CD14-positive monocyte (primary cell): ENCODE results near the gene P3H2. TPM values are rescaled to one million over a fixed set of nuclear protein-coding genes. Genes with fewer than 3 reads are reported as not detected.

Experiments used
- DNase-seq, 3 donors: peaks; one replicate each; pipeline ENCODE4 v3.0.0-alpha.2; 2011 to 2022
- H2AFZ ChIP-seq: 2 replicates; pipeline ENCODE4 v1.6.0; 2012; ENCODE audit warnings: mild to moderate bottlenecking, low read depth, low read length, inconsistent platforms; ENCODE audit not compliant: insufficient read depth, poor library complexity, severe bottlenecking
- H3K27ac ChIP-seq, 2 donors: 1 replicate in 1 of 2; 2 replicates in 1 of 2; pipeline ENCODE4 v1.5.1; 2012 to 2013; ENCODE audit warnings: low read length in 2 of 2, control low read depth in 1 of 2, inconsistent platforms in 1 of 2, low read depth in 1 of 2, mild to moderate bottlenecking in 1 of 2
- H3K27me3 ChIP-seq, 2 donors: one replicate each; pipeline versions ENCODE4 v1.6.0 to v1.6.1; 2011 to 2013; ENCODE audit warnings: low read length in 2 of 2; ENCODE audit not compliant: control insufficient read depth in 2 of 2, insufficient read depth in 2 of 2
- H3K36me3 ChIP-seq, 2 donors: replicated peaks in 1 of 2; 1 replicate in 1 of 2; 2 replicates in 1 of 2; pipeline versions ENCODE4 v1.5.1 to v1.6.1; 2012 to 2013; ENCODE audit warnings: low read length in 2 of 2, control low read depth in 1 of 2, inconsistent platforms in 1 of 2, mild to moderate bottlenecking in 1 of 2; ENCODE audit not compliant: insufficient read depth in 2 of 2, control insufficient read depth in 1 of 2
- H3K4me1 ChIP-seq, 2 donors: 1 replicate in 1 of 2; 2 replicates in 1 of 2; pipeline versions ENCODE4 v1.5.1 to v1.6.1; 2012 to 2013; ENCODE audit warnings: low read length in 2 of 2, control low read depth in 1 of 2, inconsistent platforms in 1 of 2, mild to moderate bottlenecking in 1 of 2, moderate library complexity in 1 of 2; ENCODE audit not compliant: insufficient read depth in 2 of 2, control insufficient read depth in 1 of 2
- H3K4me2 ChIP-seq: replicated peaks from 2 replicates; pipeline ENCODE3; 2012; ENCODE audit warnings: low read length, moderate library complexity, mild to moderate bottlenecking; ENCODE audit not compliant: poor library complexity, severe bottlenecking; ENCODE audit errors: extremely low read depth
- H3K4me3 ChIP-seq, 3 experiments: fragments of 200-600 bp in 1 of 3; sonication (generic) in 1 of 3; replicated peaks in 1 of 3; 1 replicate in 2 of 3; 2 replicates in 1 of 3; pipeline ENCODE4 v1.5.1; 2011 to 2013; ENCODE audit warnings: low read length in 3 of 3, mild to moderate bottlenecking in 3 of 3, control low read depth in 2 of 3, low read depth in 2 of 3, inconsistent platforms in 1 of 3, moderate library complexity in 1 of 3
- H3K79me2 ChIP-seq: 2 replicates; pipeline ENCODE4 v1.6.0; 2012; ENCODE audit warnings: mild to moderate bottlenecking, control low read depth, inconsistent platforms, low read length, moderate library complexity; ENCODE audit not compliant: insufficient read depth
- H3K9ac ChIP-seq: 2 replicates; pipeline ENCODE4 v1.6.0; 2017; ENCODE audit warnings: low read length, mild to moderate bottlenecking; ENCODE audit not compliant: insufficient read depth, poor library complexity, severe bottlenecking
- H3K9me3 ChIP-seq, 2 donors: replicated peaks in 1 of 2; 1 replicate in 1 of 2; 2 replicates in 1 of 2; pipeline versions ENCODE4 v1.5.1 to v1.6.1; 2012 to 2013; ENCODE audit warnings: low read length in 2 of 2, control low read depth in 1 of 2; ENCODE audit not compliant: control insufficient read depth in 1 of 2, insufficient read depth in 1 of 2
- H4K20me1 ChIP-seq: 2 replicates; pipeline ENCODE4 v1.6.0; 2012; ENCODE audit warnings: mild to moderate bottlenecking, low read length, control low read depth, moderate library complexity; ENCODE audit not compliant: insufficient read depth
- H3K27ac Mint-ChIP-seq, 7 donors: one replicate each; pipeline ENCODE4 v1.8.0; 2020; ENCODE audit warnings: mild to moderate bottlenecking in 7 of 7, mixed read lengths in 7 of 7, moderate library complexity in 6 of 7, inconsistent platforms in 2 of 7
- H3K27me3 Mint-ChIP-seq, 3 donors: one replicate each; pipeline ENCODE4 v1.8.0; 2021 to 2022; ENCODE audit warnings: low read depth in 3 of 3, mild to moderate bottlenecking in 3 of 3, mixed read lengths in 3 of 3, moderate library complexity in 3 of 3, inconsistent platforms in 1 of 3
- H3K36me3 Mint-ChIP-seq, 2 donors: one replicate each; pipeline ENCODE4 v1.8.0; 2020; ENCODE audit warnings: mixed read lengths in 2 of 2, inconsistent platforms in 1 of 2, mild to moderate bottlenecking in 1 of 2
- H3K4me1 Mint-ChIP-seq: one replicate; pipeline ENCODE4 v1.8.0; 2020; ENCODE audit warnings: mild to moderate bottlenecking, mixed read lengths
- H3K4me3 Mint-ChIP-seq, 2 donors: one replicate each; pipeline ENCODE4 v1.8.0; 2020; ENCODE audit warnings: mild to moderate bottlenecking in 2 of 2, mixed read lengths in 2 of 2, moderate library complexity in 1 of 2
- H3K9me3 Mint-ChIP-seq, 7 donors: one replicate each; pipeline ENCODE4 v1.8.0; 2020 to 2022; ENCODE audit warnings: mixed read lengths in 7 of 7, mild to moderate bottlenecking in 6 of 7, moderate library complexity in 6 of 7, inconsistent platforms in 2 of 7
- WGBS: methylation state at CpG from one replicate; pipeline ENCODE4 v1.1.5; 2013; ENCODE audit warnings: missing lambda C conversion rate; ENCODE audit not compliant: insufficient coverage; 5-methylcytosine and 5-hydroxymethylcytosine counted together
- intact Hi-C, 2 donors: fragments of 100-400 bp; cut with micrococcal nuclease; formaldehyde crosslinking; loops; one replicate each; pipeline versions ENCODE4 v1.15.0 to v1.15.1; 2023
- polyA plus RNA-seq, 3 donors: library from polyadenylated mRNA; depleted of rRNA in 1 of 3; unstranded in 2 of 3; stranded (reverse) in 1 of 3; fragments of 300-500 nt in 2 of 3; fragments of >200 nt in 1 of 3; fragmentation: Illumina TruSeq in 2 of 3; gene quantifications; 1 replicate in 2 of 3; 2 replicates in 1 of 3; pipeline ENCODE4 v1.2.3, GENCODE V29; 2012 to 2021
- TF ChIP-seq, protein P1 (sequence below): fragments of 200-600 bp; IDR thresholded peaks from one replicate; pipeline ENCODE4 v1.8.0; 2022; ENCODE audit warnings: antibody characterized with exemption, mild to moderate bottlenecking

P3H2 gene
- polyA plus RNA-seq, 3 donors = 0.25 to 0.31 (median 0.27) TPM

DNA sequence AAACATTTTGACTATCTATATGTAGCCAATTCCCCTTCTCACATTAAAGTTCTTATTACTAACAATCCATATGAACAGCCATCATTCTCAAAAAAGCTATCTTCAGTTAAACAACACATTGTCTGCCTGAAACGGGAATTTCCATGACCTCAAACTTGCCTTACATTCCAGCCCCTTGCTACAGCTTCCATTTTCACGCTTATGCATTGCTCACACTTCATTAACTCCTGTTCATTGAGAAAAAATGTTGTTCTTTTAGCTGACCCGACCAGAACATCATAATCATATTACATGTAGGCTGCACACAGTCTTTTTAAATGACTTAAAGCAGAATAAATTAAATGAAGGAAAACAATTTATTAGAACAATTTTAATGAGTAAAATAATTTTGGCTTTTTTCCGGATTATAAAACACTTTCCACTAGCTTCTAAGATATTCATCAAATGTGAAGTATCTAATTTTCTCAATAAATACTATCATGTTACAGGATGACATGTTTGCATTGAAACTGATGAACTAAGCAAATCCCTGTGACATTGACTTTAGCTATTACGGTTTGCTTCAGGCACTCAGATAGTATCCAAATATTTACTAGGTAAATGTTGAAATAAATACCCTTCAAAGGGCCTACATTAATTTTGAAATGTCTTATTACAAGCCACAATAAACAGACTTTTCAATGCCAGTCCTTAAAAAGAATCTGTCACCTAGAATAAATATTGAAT, 49.9 kb downstream of the P3H2 start:
- Histone ChIP-seq H3K4me1 (no peaks in the 10 kb centered on the region), H3K9me3 (no peaks in the 10 kb centered on the region), H3K79me2 (no peaks in the 10 kb centered on the region), H3K36me3 (no peaks in the 10 kb centered on the region), H2AFZ (no peak overlapping the region), H3K4me2 (no peak overlapping the region), H4K20me1 (no peaks in the 10 kb centered on the region), H3K4me3 (no peak overlapping the region), H3K27me3 (no peaks in the 10 kb centered on the region), H3K9ac (no peak overlapping the region), H3K27ac (no peak overlapping the region)
- peaks cover 0 to 3% (median 0%) of the 10 kb centered on the region in 7 donors for H3K9me3 Mint-ChIP-seq
- peaks cover 0 to 2% (median 2%) of the 10 kb centered on the region in 3 donors for H3K27me3 Mint-ChIP-seq
- no peak overlapping the region for H3K4me3 Mint-ChIP-seq
- 95% methylated on average over 2 of the region's 5 CpGs for WGBS
- H3K27ac Mint-ChIP-seq = no peak overlapping the region
- TF ChIP-seq, protein P1, sequence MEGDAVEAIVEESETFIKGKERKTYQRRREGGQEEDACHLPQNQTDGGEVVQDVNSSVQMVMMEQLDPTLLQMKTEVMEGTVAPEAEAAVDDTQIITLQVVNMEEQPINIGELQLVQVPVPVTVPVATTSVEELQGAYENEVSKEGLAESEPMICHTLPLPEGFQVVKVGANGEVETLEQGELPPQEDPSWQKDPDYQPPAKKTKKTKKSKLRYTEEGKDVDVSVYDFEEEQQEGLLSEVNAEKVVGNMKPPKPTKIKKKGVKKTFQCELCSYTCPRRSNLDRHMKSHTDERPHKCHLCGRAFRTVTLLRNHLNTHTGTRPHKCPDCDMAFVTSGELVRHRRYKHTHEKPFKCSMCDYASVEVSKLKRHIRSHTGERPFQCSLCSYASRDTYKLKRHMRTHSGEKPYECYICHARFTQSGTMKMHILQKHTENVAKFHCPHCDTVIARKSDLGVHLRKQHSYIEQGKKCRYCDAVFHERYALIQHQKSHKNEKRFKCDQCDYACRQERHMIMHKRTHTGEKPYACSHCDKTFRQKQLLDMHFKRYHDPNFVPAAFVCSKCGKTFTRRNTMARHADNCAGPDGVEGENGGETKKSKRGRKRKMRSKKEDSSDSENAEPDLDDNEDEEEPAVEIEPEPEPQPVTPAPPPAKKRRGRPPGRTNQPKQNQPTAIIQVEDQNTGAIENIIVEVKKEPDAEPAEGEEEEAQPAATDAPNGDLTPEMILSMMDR = no peak
- intact Hi-C loops = no loop called here
- no peaks in the 10 kb centered on the region for H3K36me3 Mint-ChIP-seq
- DNase-seq = no peak
- no peaks in the 10 kb centered on the region for H3K4me1 Mint-ChIP-seq

DNA sequence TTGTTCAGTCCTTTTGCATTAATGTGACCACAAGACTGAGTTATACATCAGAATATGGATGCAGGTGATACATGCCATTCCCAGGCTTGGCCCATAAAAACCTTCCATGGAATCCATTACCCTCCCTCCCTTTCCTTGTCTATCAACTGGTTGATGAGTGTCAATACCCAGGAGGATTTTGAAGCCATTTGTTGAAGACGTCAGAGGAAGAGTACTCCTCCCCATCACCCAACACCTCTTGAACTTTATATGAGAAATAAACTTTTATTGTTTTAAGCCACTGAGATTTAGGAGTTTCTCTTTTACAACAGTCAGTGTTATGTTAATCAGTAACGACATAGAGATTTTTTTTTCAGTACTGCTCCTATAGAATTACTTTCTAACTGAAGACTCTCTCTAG, 55.5 kb downstream of the P3H2 start:
- Mint-ChIP-seq H3K4me1 (no peaks in the 10 kb centered on the region), H3K4me3 (no peak overlapping the region), H3K36me3 (no peaks in the 10 kb centered on the region), H3K9me3 (peaks cover 0 to 3% (median 0%) of the 10 kb centered on the region in 7 donors), H3K27me3 (peaks cover 0 to 4% (median 3%) of the 10 kb centered on the region in 3 donors), H3K27ac (no peak overlapping the region)
- no peak for DNase-seq
- no peaks in the 10 kb centered on the region for H3K9me3 ChIP-seq
- H3K4me3 ChIP-seq = no peak overlapping the region
- no peaks in the 10 kb centered on the region for H3K4me1 ChIP-seq
- no peak overlapping the region for H3K27ac ChIP-seq
- no peaks in the 10 kb centered on the region for H3K36me3 ChIP-seq
- no CpG with 5 or more reads among the region's 2 CpGs for WGBS
- no peak overlapping the region for H3K4me2 ChIP-seq
- no peaks in the 10 kb centered on the region for H3K79me2 ChIP-seq
- H3K9ac ChIP-seq = no peak overlapping the region
- no peak overlapping the region for H2AFZ ChIP-seq
- H4K20me1 ChIP-seq = no peaks in the 10 kb centered on the region
- TF ChIP-seq, protein P1 = no peak
- intact Hi-C loops = no loop called here
- H3K27me3 ChIP-seq = no peaks in the 10 kb centered on the region
